Effector memory CD8-positive, alpha-beta T cell (primary cell): Measurements from ENCODE around the gene KCNE4.
"Not testable (repeated sequence)": the region's sequence is repeated elsewhere in the genome, so short reads cannot be mapped to it uniquely, and the experiment has no call there.

Experiments used
- ATAC-seq: fragments of 150-1000 bp; cut with Tn5 transposase; replicated peaks from 2 replicates; pipeline ENCODE4 v1.10.0; 2021; ENCODE audit warnings: mild to moderate bottlenecking, moderate library complexity
- DNase-seq, 3 experiments: peaks; one replicate each; pipeline ENCODE4 v3.0.0; 2021
- H3K27ac Mint-ChIP-seq, 2 donors: one replicate each; pipeline ENCODE4 v1.8.0; 2022; ENCODE audit warnings: mild to moderate bottlenecking in 2 of 2, mixed read lengths in 2 of 2, moderate library complexity in 2 of 2
- H3K27me3 Mint-ChIP-seq, 2 donors: one replicate each; pipeline ENCODE4 v1.8.0; 2022; ENCODE audit warnings: mixed read lengths in 2 of 2
- H3K36me3 Mint-ChIP-seq: one replicate; pipeline ENCODE4 v1.8.0; 2022; ENCODE audit warnings: mild to moderate bottlenecking, moderate library complexity, mixed read lengths; ENCODE audit not compliant: insufficient read depth
- H3K4me1 Mint-ChIP-seq, 2 donors: one replicate each; pipeline ENCODE4 v1.8.0; 2022; ENCODE audit warnings: low read depth in 2 of 2, mixed read lengths in 2 of 2
- H3K4me3 Mint-ChIP-seq, 2 donors: one replicate each; pipeline ENCODE4 v1.8.0; 2022; ENCODE audit warnings: mild to moderate bottlenecking in 2 of 2, mixed read lengths in 2 of 2, moderate library complexity in 2 of 2
- H3K9me3 Mint-ChIP-seq, 2 donors: one replicate each; pipeline ENCODE4 v1.8.0; 2022; ENCODE audit warnings: mixed read lengths in 2 of 2

The KCNE4 gene

DNA sequence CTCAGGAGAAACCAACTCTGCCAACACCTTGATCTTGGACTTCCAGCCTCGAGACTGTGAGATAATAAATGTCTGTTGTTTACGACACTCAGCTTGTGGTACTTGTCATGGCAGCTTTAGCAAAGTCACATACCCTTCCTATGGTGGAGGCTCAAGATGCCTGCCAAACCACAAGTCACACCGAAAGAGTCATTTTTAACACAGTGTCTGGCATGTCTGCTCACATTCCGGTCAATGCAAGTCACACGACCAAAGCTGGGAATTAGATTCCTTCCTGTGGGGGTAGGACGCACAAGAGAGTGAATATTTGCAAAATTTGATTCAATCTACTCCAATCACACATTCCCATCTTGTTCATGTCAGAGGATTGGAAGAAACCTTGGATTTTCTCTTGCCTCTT lies 24.6 kb downstream of the KCNE4 start:
- no peak overlapping the region for H3K4me3 Mint-ChIP-seq
- no peaks in the 10 kb centered on the region for H3K4me1 Mint-ChIP-seq
- no peaks in the 10 kb centered on the region for H3K27me3 Mint-ChIP-seq
- no peak overlapping the region for H3K27ac Mint-ChIP-seq
- ATAC-seq (no peak), DNase-seq (no peak)
- H3K9me3 Mint-ChIP-seq = peaks cover 0 to 2% of the 10 kb centered on the region in 2 donors
- H3K36me3 Mint-ChIP-seq = no peaks in the 10 kb centered on the region

DNA sequence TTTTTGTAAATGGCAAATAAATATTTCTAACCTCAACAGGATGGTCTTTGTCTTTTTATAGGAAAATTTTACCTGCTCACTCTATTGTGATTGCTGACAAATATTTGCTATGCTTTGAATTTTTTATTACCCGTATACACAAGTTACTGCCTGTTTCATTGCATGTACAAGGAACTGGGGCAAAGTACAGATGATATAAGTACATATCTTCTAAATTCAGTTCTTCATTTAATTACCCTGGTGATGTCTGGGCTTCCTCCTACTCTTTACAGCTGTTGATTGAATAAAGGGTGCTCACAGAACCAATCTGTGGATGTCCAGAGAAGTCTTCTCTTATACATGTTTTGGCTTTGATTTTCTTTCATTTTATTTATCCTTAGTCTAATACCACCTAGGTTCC lies 26.5 kb downstream of the KCNE4 start:
- no peaks in the 10 kb centered on the region for H3K4me1 Mint-ChIP-seq
- no peak overlapping the region for H3K27ac Mint-ChIP-seq
- no peaks in the 10 kb centered on the region for H3K27me3 Mint-ChIP-seq
- no peak overlapping the region for H3K4me3 Mint-ChIP-seq
- no peaks in the 10 kb centered on the region for H3K36me3 Mint-ChIP-seq
- peaks cover 0 to 2% of the 10 kb centered on the region in 2 donors for H3K9me3 Mint-ChIP-seq
- DNase-seq (no peak), ATAC-seq (no peak)

DNA sequence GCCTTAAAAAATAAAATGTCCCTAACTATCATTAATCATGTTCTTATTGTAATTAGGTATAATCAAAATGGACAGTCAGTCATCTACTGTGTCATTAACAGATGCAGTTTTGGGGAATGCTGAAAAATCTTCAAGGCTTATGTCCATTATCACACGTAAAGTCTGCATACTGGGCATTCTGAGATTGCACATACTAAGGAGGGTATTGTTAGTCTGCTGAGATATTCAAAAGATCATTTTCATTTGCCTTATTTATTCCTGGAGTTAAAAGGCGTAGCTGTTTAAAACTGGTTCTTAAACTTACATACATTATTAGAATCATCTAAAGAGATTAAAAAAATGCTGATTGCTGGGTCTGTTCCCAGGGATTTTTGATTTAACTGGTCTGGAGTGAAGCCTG lies 27.4 kb downstream of the KCNE4 start:
- H3K4me3 Mint-ChIP-seq = no peak overlapping the region
- no peaks in the 10 kb centered on the region for H3K36me3 Mint-ChIP-seq
- no peak overlapping the region for H3K27ac Mint-ChIP-seq
- H3K9me3 Mint-ChIP-seq = peaks cover 0 to 2% of the 10 kb centered on the region in 2 donors
- no peak for ATAC-seq
- DNase-seq = no peak
- H3K27me3 Mint-ChIP-seq = no peaks in the 10 kb centered on the region
- H3K4me1 Mint-ChIP-seq = no peaks in the 10 kb centered on the region

DNA sequence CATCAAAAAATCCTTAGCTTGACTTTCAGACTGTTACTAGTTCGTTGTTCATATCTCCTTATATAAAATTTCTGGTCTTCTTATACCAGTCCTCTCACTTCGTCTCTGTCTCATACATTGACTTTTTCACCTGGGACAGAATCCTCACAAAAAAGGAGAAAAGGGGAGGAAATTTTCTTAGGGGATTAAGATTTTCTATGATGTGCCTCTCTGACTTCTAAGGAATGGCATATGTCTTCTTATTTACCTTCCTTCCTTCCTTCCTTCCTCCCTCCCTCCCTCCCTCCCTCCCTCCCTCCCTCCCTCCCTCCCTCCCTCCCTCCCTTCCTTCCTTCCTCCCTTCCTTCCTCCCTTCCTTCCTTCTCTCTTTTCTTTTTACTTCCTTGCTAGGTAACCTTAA lies 27.9 kb downstream of the KCNE4 start:
- ATAC-seq (no peak), DNase-seq (no peak)
- peaks cover 0 to 2% of the 10 kb centered on the region in 2 donors for H3K9me3 Mint-ChIP-seq
- no peak overlapping the region for H3K27ac Mint-ChIP-seq
- H3K27me3 Mint-ChIP-seq = no peaks in the 10 kb centered on the region
- H3K4me3 Mint-ChIP-seq = no peak overlapping the region
- H3K4me1 Mint-ChIP-seq = no peaks in the 10 kb centered on the region
- no peaks in the 10 kb centered on the region for H3K36me3 Mint-ChIP-seq

DNA sequence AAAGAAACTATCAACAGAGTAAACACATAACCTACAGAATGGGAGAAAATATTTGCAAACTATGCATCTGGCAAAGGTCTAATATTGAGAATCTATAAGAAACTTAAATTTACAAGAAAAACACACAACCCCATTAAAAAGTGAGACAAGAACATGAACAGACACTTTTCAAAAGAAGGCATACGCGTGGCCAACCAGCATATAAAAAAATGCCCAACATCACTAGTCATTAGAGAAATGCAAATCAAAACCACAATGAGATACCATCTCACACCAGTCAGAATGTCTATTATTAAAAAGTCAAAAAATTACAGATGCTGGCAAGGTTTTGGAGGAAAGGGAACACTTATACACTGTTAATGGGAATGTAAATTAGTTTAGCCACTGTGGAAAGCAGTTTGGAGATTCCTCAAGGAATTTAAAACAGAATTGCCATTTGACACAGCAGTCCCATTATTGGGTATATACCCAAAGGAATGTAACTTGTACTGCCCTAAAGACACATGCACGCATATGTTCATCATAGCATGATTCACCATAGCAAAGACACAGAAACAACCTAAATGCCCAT lies 28.9 kb downstream of the KCNE4 start:
- not testable (repeated sequence) for H3K36me3 Mint-ChIP-seq, H3K9me3 Mint-ChIP-seq, H3K27me3 Mint-ChIP-seq

DNA sequence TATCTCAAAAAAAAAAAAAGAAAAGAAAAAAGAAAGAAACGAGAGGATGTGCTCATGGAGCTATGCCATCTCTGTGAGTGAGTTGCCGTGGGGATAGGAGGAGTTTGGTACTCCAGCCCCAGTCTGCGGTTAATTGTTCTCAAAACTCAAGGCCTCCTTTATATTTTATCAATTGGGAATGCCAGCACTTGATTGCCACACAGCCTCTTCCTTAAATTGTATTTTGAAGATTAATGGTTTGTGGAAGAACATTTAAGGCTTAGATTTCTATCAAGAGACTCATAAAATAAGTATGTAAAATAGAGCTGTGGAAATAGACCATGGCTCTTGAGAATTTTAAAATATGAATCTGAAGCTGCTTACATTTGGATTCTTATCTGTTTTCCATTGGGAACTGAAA lies 29.8 kb downstream of the KCNE4 start:
- Mint-ChIP-seq H3K4me3 (no peak overlapping the region), H3K9me3 (peaks cover 0 to 7% of the 10 kb centered on the region in 2 donors), H3K36me3 (no peaks in the 10 kb centered on the region), H3K27ac (no peak overlapping the region), H3K4me1 (no peaks in the 10 kb centered on the region), H3K27me3 (peaks cover 5 to 8% of the 10 kb centered on the region in 2 donors)
- DNase-seq (no peak), ATAC-seq (no peak)

More for the DNA sequence above, 28.9 kb downstream of the KCNE4 start:
- not testable (repeated sequence) for ATAC-seq, H3K27ac Mint-ChIP-seq, H3K4me3 Mint-ChIP-seq, DNase-seq, H3K4me1 Mint-ChIP-seq

DNA sequence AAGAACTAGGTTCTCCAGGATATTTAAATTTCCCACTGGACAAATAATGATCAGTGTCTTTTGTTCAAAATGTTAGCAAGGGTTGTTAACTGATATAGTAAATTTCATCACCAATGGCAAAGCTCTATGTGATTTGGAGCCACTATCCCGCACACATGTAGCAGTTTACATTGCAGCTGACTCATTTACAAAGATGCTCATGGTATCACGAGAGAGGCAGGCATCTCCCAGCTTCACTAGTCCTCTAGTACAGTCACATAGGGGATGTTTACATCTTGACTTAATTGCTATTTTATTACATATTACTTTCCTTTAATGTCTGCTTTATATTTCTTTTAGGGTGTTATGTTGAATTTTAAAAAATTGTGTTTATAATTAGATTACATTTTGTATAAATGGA lies 30.7 kb downstream of the KCNE4 start:
- ATAC-seq = no peak
- no peaks in the 10 kb centered on the region for H3K36me3 Mint-ChIP-seq
- H3K27me3 Mint-ChIP-seq = peaks cover 5 to 8% of the 10 kb centered on the region in 2 donors
- H3K27ac Mint-ChIP-seq = no peak overlapping the region
- peaks cover 0 to 7% of the 10 kb centered on the region in 2 donors for H3K9me3 Mint-ChIP-seq
- no peak overlapping the region for H3K4me3 Mint-ChIP-seq
- no peak for DNase-seq
- H3K4me1 Mint-ChIP-seq = no peaks in the 10 kb centered on the region

DNA sequence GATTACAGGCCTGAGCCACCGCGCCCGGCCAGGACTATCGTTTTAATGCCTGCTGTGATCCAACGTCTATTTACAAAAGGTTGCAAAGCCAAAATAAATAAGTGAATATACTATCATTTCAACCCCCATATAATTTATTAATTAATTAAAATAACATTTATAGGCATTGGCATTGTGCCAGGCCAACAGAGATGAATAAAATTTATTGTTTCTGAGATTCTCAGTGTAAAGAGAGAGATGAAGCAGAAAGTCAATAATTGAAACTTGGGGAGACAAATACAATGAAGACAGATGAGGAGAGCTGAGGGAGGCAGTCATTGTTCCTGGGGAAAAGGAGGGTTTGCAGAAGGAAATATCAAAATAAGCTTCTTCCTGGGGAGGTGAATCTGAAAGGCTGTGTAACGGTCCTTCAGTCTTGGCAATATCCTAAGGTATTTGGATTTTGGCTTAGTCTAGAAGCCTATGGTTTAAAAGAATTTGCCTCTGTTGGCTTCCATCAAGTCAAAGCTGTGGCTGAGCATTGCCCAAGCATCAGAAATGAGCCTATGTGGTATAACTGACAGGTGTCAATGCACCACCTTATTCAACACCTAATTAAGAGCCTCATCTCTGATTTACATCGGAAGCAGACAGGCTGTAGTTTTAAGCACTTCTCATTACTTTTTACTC lies 31.5 kb downstream of the KCNE4 start:
- H3K27me3 Mint-ChIP-seq = peaks cover 5 to 8% of the 10 kb centered on the region in 2 donors

DNA sequence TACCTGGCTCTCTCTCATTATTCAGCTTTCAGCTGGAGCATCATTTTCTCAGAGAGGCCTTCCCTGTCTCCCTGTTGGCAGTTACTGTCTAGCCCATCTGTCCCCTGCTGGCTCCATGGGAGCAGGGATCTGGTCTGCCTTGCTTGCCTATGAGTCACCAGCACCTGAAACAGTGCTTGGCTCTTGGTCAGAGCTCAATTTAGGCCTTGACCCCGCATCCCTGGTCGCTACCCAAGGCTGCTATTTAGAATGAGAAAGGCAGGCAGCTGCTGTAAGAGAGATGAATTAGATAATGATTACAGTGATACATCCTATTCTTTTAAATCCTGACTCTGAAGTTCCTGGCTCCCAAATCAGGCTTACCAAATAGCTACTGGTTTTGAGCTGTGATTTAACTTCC lies 32.9 kb downstream of the KCNE4 start:
- DNase-seq = no peak
- Mint-ChIP-seq H3K4me3 (no peak overlapping the region), H3K27ac (no peak overlapping the region), H3K9me3 (peaks cover 0 to 7% of the 10 kb centered on the region in 2 donors), H3K27me3 (peaks cover 5 to 8% of the 10 kb centered on the region in 2 donors), H3K4me1 (no peaks in the 10 kb centered on the region), H3K36me3 (no peaks in the 10 kb centered on the region)
- ATAC-seq = no peak

More for the DNA sequence above, 31.5 kb downstream of the KCNE4 start:
- H3K9me3 Mint-ChIP-seq = peaks cover 0 to 7% of the 10 kb centered on the region in 2 donors
- no peak for ATAC-seq
- no peak for DNase-seq
- no peak overlapping the region for H3K4me3 Mint-ChIP-seq
- H3K4me1 Mint-ChIP-seq = no peaks in the 10 kb centered on the region
- no peak overlapping the region for H3K27ac Mint-ChIP-seq
- no peaks in the 10 kb centered on the region for H3K36me3 Mint-ChIP-seq

DNA sequence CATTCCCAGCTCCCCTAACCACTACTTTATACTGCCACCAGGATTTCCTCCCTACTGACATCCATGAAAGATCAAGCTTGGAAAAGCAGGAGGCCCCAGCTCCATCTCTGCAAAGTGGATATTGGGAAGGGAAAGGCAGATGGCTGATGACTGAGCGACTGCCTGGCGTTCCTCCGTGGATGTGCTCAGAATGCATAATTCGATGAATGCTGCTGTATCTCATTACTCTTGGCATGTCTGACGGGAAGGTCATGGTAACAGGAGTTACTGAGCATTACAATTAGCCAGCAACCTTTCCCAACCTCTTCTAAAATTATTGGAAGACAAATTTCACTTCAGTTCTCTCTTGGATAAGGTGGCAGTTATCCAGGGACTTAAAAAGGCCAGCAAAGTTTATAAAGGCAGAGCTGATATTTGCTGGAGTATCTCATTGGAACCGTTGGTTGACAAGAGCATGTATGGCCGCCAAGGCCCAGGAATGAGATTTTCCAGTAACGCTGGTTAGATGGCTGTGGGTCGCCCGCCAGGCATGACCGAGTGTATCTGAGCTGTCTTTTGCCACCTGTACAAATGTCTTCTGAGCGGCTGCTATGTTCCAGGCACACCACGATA lies 34.5 kb downstream of the KCNE4 start:
- no peaks in the 10 kb centered on the region for H3K36me3 Mint-ChIP-seq
- H3K9me3 Mint-ChIP-seq = peaks cover 0 to 7% of the 10 kb centered on the region in 2 donors
- DNase-seq (no peak), ATAC-seq (no peak)
- H3K27me3 Mint-ChIP-seq = peaks cover 5 to 8% of the 10 kb centered on the region in 2 donors
- H3K27ac Mint-ChIP-seq = no peak overlapping the region
- H3K4me3 Mint-ChIP-seq = no peak overlapping the region
- H3K4me1 Mint-ChIP-seq = no peaks in the 10 kb centered on the region

DNA sequence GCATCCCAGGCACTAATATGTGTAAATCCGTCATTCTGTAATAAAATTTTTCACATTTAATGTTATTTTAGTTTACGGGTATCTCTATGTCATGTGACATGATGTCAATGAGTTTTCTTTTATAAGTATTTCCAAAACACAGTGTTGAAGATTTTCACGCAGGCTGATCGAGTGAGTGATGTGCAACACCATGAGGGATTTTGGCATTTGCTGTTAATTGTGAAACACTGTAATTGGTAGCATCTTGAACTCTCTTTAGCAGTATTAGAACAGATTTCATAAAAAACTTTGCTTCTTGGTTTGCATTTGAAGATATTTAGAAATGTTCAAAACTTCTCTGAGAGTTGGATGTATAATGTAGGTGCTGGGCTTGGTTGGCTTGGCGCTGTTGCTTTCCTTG lies 35.5 kb downstream of the KCNE4 start:
- Mint-ChIP-seq H3K27me3 (peaks cover 5 to 8% of the 10 kb centered on the region in 2 donors), H3K27ac (no peak overlapping the region), H3K9me3 (peaks cover 1 to 7% of the 10 kb centered on the region in 2 donors), H3K4me1 (no peaks in the 10 kb centered on the region), H3K4me3 (no peak overlapping the region), H3K36me3 (no peaks in the 10 kb centered on the region)
- no peak for ATAC-seq
- no peak for DNase-seq

DNA sequence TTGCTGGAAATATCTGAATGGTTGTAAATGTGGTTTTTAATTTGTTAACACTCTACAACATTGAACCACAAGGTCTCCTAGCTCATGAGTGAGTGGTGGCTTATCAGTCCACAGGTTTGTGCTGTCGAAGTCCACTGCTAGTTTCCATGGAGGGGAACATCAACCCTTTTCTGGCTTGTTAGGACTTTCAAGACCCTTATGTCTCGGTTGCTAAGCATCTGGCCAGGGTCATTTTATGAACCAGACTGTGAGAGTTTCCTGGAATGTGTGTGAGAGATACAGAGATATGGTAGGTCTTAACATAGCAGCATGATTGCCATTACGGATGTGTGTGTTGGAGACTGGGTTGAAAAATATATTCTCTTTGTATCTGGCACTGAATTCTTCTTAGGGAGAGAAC lies 36.9 kb downstream of the KCNE4 start:
- H3K9me3 Mint-ChIP-seq = peaks cover 1 to 7% of the 10 kb centered on the region in 2 donors
- H3K36me3 Mint-ChIP-seq = no peaks in the 10 kb centered on the region
- H3K27me3 Mint-ChIP-seq = peaks cover 5 to 8% of the 10 kb centered on the region in 2 donors
- DNase-seq (no peak), ATAC-seq (no peak)
- H3K27ac Mint-ChIP-seq = no peak overlapping the region
- no peaks in the 10 kb centered on the region for H3K4me1 Mint-ChIP-seq
- no peak overlapping the region for H3K4me3 Mint-ChIP-seq

DNA sequence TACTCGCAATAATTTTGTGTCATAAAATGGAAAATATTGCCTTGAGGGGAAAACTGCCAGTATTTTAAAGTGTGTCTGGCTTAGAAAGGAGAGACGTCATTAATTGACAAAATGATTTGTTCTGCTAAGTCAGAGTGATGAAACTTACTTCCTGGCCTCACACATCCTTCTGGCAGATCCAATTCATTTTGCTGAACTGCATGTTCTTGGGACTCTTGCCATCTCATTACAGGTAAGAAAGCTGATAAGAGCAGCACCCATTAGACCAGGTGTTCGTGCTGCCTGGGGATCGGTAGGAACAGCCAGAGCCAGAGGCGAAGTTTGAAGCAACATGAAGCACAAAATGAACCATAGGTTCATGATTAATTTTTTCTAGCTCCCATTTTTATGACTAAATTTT lies 38.0 kb downstream of the KCNE4 start:
- Mint-ChIP-seq H3K9me3 (peaks cover 1 to 7% of the 10 kb centered on the region in 2 donors), H3K4me1 (no peaks in the 10 kb centered on the region), H3K27me3 (peaks cover 5 to 8% of the 10 kb centered on the region in 2 donors), H3K4me3 (no peak overlapping the region), H3K27ac (no peak overlapping the region), H3K36me3 (no peaks in the 10 kb centered on the region)
- DNase-seq = no peak
- ATAC-seq = no peak
